ENCODE results near the gene HIVEP2.
"Not testable (repeated sequence)": the region's sequence is repeated elsewhere in the genome, so short reads cannot be mapped to it uniquely, and the experiment has no call there.

Gene HIVEP2

GRCh38 chr6:142945049-142945445, at the start of gene HIVEP2:
HIVEP2 (minus strand) TSS chr6:142945176; CDS start chr6:142774738, 170,438 bp downstream.
- DNase-seq: peak in 54 of 56 donors; percentile 8 to 87 (median 67)

GRCh38 chr6:142993977-142994376, 49.0 kb upstream of the HIVEP2 start:
- DNase-seq: no peak

GRCh38 chr6:142987490-142987889, 42.5 kb upstream of the HIVEP2 start:
- DNase-seq: no peak

GRCh38 chr6:142985281-142985680, 40.3 kb upstream of the HIVEP2 start:
- DNase-seq: no peak

GRCh38 chr6:142984386-142984785, 39.4 kb upstream of the HIVEP2 start:
- no peak for DNase-seq

GRCh38 chr6:142975365-142975764, 30.4 kb upstream of the HIVEP2 start:
- DNase-seq: no peak

- DNase-seq: not testable (repeated sequence)
These were observed 26.0 kb upstream of the HIVEP2 start for GRCh38 chr6:142970941-142971340.

GRCh38 chr6:142968601-142969000, 23.6 kb upstream of the HIVEP2 start:
- DNase-seq: no peak

- no peak for DNase-seq
These were observed 21.3 kb upstream of the HIVEP2 start for GRCh38 chr6:142966294-142966693.

GRCh38 chr6:142965164-142965563, 20.2 kb upstream of the HIVEP2 start:
- DNase-seq: no peak

- no peak for DNase-seq
These were observed 15.1 kb upstream of the HIVEP2 start for GRCh38 chr6:142960098-142960497.

- DNase-seq: no peak
These were observed 13.4 kb upstream of the HIVEP2 start for GRCh38 chr6:142958343-142958742.

- no peak for DNase-seq
These were observed 11.8 kb upstream of the HIVEP2 start for GRCh38 chr6:142956726-142957125.

- peak in 4 of 56 donors; percentile 1 to 14 (median 4) for DNase-seq
These were observed 9.9 kb upstream of the HIVEP2 start for GRCh38 chr6:142954844-142955243.

GRCh38 chr6:142953373-142954273, 8.6 kb upstream of the HIVEP2 start:
- DNase-seq: no peak

GRCh38 chr6:142952614-142953013, 7.6 kb upstream of the HIVEP2 start:
- DNase-seq: no peak

- no peak for DNase-seq
These were observed 5.3 kb upstream of the HIVEP2 start for GRCh38 chr6:142950291-142950690.

- DNase-seq: peak in 4 of 56 donors; percentile 35 to 62 (median 55)
These were observed 2.9 kb upstream of the HIVEP2 start for GRCh38 chr6:142947714-142948480.

- peak in 49 of 56 donors; percentile 2 to 82 (median 53) for DNase-seq
These were observed 2.1 kb upstream of the HIVEP2 start for GRCh38 chr6:142946924-142947713.

- DNase-seq: peak; percentile 50 to 97 (median 94)
These were observed 1.4 kb upstream of the HIVEP2 start for GRCh38 chr6:142946181-142946923.

Measured in amygdala (tissue), 56 donors.